Ectodermal cell (in vitro differentiated cells): ENCODE data around the gene SERPINB6.
A peak's percentile ranks its signal among the peaks of the same experiment; 100 is the strongest.
"Not testable (repeated sequence)": the region's sequence is repeated elsewhere in the genome, so short reads cannot be mapped to it uniquely, and the experiment has no call there.

ENCODE experiments used
- H3K27ac ChIP-seq: 2 replicates; pipeline ENCODE4 v1.7.0; 2013; ENCODE audit warnings: mild to moderate bottlenecking, low read depth, low read length; ENCODE audit not compliant: insufficient read depth, poor library complexity, severe bottlenecking
- H3K27me3 ChIP-seq: 2 replicates; pipeline ENCODE4 v1.7.0; 2013; ENCODE audit warnings: mild to moderate bottlenecking, low read length; ENCODE audit not compliant: insufficient read depth, control insufficient read depth, poor library complexity, severe bottlenecking
- H3K36me3 ChIP-seq: one replicate; pipeline ENCODE4 v1.7.0; 2013; ENCODE audit warnings: low read length; ENCODE audit not compliant: control insufficient read depth, insufficient read depth
- H3K4me1 ChIP-seq: one replicate; pipeline ENCODE4 v1.7.0; 2013; ENCODE audit warnings: low read length; ENCODE audit not compliant: control insufficient read depth, insufficient read depth
- H3K4me3 ChIP-seq: 2 replicates; pipeline ENCODE4 v1.7.0; 2013; ENCODE audit warnings: low read depth, low read length, control low read depth; ENCODE audit not compliant: insufficient read depth
- H3K9me3 ChIP-seq: 2 replicates; pipeline ENCODE4 v1.7.0; 2013; ENCODE audit warnings: mild to moderate bottlenecking, low read length, moderate library complexity; ENCODE audit not compliant: control insufficient read depth
- WGBS, 2 experiments: methylation state at CpG; one replicate each; pipeline ENCODE4 v1.1.7; 2013; ENCODE audit warnings: missing lambda C conversion rate in 2 of 2; 5-methylcytosine and 5-hydroxymethylcytosine counted together

The SERPINB6 gene

GRCh38 chr6:2977799-2978590 is 6.6 kb upstream of the SERPINB6 start:
- Histone ChIP-seq H3K27me3 (no peaks in the 10 kb centered on the region), H3K4me3 (no peak overlapping the region), H3K9me3 (no peaks in the 10 kb centered on the region), H3K36me3 (no peaks in the 10 kb centered on the region), H3K27ac (no peak overlapping the region), H3K4me1 (no peaks in the 10 kb centered on the region)
- WGBS, 2 experiments = 85 to 92% methylated on average over 2 of the region's 3 CpGs

GRCh38 chr6:2977290-2977689 is 5.9 kb upstream of the SERPINB6 start:
- Histone ChIP-seq H3K36me3 (no peaks in the 10 kb centered on the region), H3K4me3 (no peak overlapping the region), H3K9me3 (no peaks in the 10 kb centered on the region), H3K27me3 (peaks cover 5% of the 10 kb centered on the region), H3K4me1 (no peaks in the 10 kb centered on the region), H3K27ac (no peak overlapping the region)
- 80 to 82% methylated on average over 5 of the region's 5 CpGs for WGBS, 2 experiments

GRCh38 chr6:2976571-2977085 is 5.3 kb upstream of the SERPINB6 start:
- Histone ChIP-seq H3K27ac (no peak overlapping the region), H3K9me3 (no peaks in the 10 kb centered on the region), H3K4me3 (no peak overlapping the region), H3K4me1 (peaks cover 4% of the 10 kb centered on the region), H3K27me3 (peaks cover 11% of the 10 kb centered on the region), H3K36me3 (no peaks in the 10 kb centered on the region)
- 74 to 79% methylated on average over 7 of the region's 7 CpGs for WGBS, 2 experiments

GRCh38 chr6:2976060-2976459 is 4.7 kb upstream of the SERPINB6 start:
- Histone ChIP-seq H3K36me3 (no peaks in the 10 kb centered on the region), H3K4me1 (peaks cover 4% of the 10 kb centered on the region), H3K9me3 (no peaks in the 10 kb centered on the region), H3K27me3 (peaks cover 17% of the 10 kb centered on the region), H3K4me3 (no peak overlapping the region), H3K27ac (no peak overlapping the region)
- 93 to 95% methylated on average over 4 to 5 of the region's 5 CpGs for WGBS, 2 experiments

- 91 to 95% methylated on average over 5 of the region's 5 CpGs for WGBS, 2 experiments
- Histone ChIP-seq H3K27me3 (peaks cover 26% of the 10 kb centered on the region), H3K4me3 (no peak overlapping the region), H3K27ac (no peak overlapping the region), H3K4me1 (peaks cover 13% of the 10 kb centered on the region), H3K36me3 (no peaks in the 10 kb centered on the region), H3K9me3 (no peaks in the 10 kb centered on the region)
Measured at GRCh38 chr6:2973676-2974075, 2.3 kb upstream of the SERPINB6 start.

- not testable (repeated sequence) for H3K9me3 ChIP-seq, H3K4me3 ChIP-seq, H3K27ac ChIP-seq, H3K36me3 ChIP-seq
- Histone ChIP-seq H3K27me3 (peaks cover 26% of the 10 kb centered on the region), H3K4me1 (peaks cover 13% of the 10 kb centered on the region)
- 91 to 92% methylated on average over 5 of the region's 6 CpGs for WGBS, 2 experiments
Measured at GRCh38 chr6:2973180-2973579, 1.8 kb upstream of the SERPINB6 start.

- H3K9me3 ChIP-seq, H3K27ac ChIP-seq, H3K36me3 ChIP-seq, H3K4me3 ChIP-seq: not testable (repeated sequence)
- 95 to 97% methylated on average over 5 of the region's 5 CpGs for WGBS, 2 experiments
- peaks cover 26% of the 10 kb centered on the region for H3K27me3 ChIP-seq
- H3K4me1 ChIP-seq = peaks cover 13% of the 10 kb centered on the region
Measured at GRCh38 chr6:2972685-2973084, 1.3 kb upstream of the SERPINB6 start.

- Histone ChIP-seq H3K4me1 (peaks cover 13% of the 10 kb centered on the region), H3K27me3 (peaks cover 26% of the 10 kb centered on the region)
- not testable (repeated sequence) for H3K4me3 ChIP-seq, H3K36me3 ChIP-seq, H3K27ac ChIP-seq, H3K9me3 ChIP-seq
- WGBS, 2 experiments = 82 to 100% methylated on average over 1 of the region's 1 CpG
Measured at GRCh38 chr6:2972219-2972487, 786 bp upstream of the SERPINB6 start.

GRCh38 chr6:2970753-2971419 is 481 bp downstream of the SERPINB6 start:
- Histone ChIP-seq H3K27me3 (peaks cover 26% of the 10 kb centered on the region), H3K4me1 (peaks cover 13% of the 10 kb centered on the region), H3K27ac (no peak overlapping the region), H3K9me3 (no peaks in the 10 kb centered on the region), H3K4me3 (peak overlapping the region; percentile 56), H3K36me3 (no peaks in the 10 kb centered on the region)
- WGBS, 2 experiments = 1 to 2% methylated on average over 80 of the region's 80 CpGs

GRCh38 chr6:2970034-2970685 is 1.2 kb downstream of the SERPINB6 start:
- Histone ChIP-seq H3K27me3 (peaks cover 26% of the 10 kb centered on the region), H3K36me3 (no peaks in the 10 kb centered on the region), H3K27ac (no peak overlapping the region), H3K9me3 (no peaks in the 10 kb centered on the region), H3K4me1 (peaks cover 13% of the 10 kb centered on the region), H3K4me3 (peak overlapping the region; percentile 56)
- WGBS, 2 experiments = 75 to 81% methylated on average over 10 of the region's 10 CpGs
